ENCODE measurements around the gene FFAR1. TPM values are rescaled to one million over a fixed set of nuclear protein-coding genes. Genes with fewer than 3 reads are reported as not detected.

The FFAR1 gene
- polyA plus RNA-seq, 1 of the 3 experiments (the other 2 are of a cell fraction), result not detected

- 20% methylated on average over 2 of the region's 7 CpGs for WGBS (ENCODE audit: low lambda C conversion rate)
- CTCF ChIA-PET, result interaction anchor here (1.2 kb wide), 1 partner anchor 145 kb away, joined by 9 read pairs; no protein-coding TSS in a partner anchor
- no peak for DNase-seq
Observed at GRCh38 chr19:35350591-35350990, 2.9 kb downstream of the FFAR1 start.

GRCh38 chr19:35351411-35352176 is 3.9 kb downstream of the FFAR1 start:
- H3K4me2 ChIP-seq, result no peak overlapping the region
- CTCF ChIA-PET, result interaction anchor here (1.2 to 7.2 kb wide), 11 partner anchors 10 to 154 kb away, joined by 3 to 111 read pairs (median 11); no protein-coding TSS in a partner anchor
- TF ChIP-seq FOXM1 (IDR thresholded peaks at IDR 0.05; ENCODE audit: low read depth) (no peak), FOXJ3 (CRISPR knock-in tag; IDR thresholded peaks at IDR 0.05) (no peak), NRF1 (IDR thresholded peaks at IDR 0.05; ENCODE audit: low read depth, low read length) (no peak), GATA2 (CRISPR knock-in tag; IDR thresholded peaks at IDR 0.05) (no peak), RXRA (IDR thresholded peaks at IDR 0.05; ENCODE audit: borderline replicate concordance, low read depth) (no peak), MEF2A (IDR thresholded peaks at IDR 0.05; ENCODE audit: borderline replicate concordance, low read depth) (no peak), JUND (IDR thresholded peaks at IDR 0.05) (no peak), MXI1 (IDR thresholded peaks at IDR 0.05; ENCODE audit: low read depth, low read length) (no peak), CHD2 (IDR thresholded peaks at IDR 0.05; ENCODE audit: low read length, partially characterized antibody) (no peak), SMC3 (IDR thresholded peaks at IDR 0.05; ENCODE audit: low read depth, low read length) (no peak), USF2 (IDR thresholded peaks at IDR 0.05; ENCODE audit: borderline replicate concordance, low read depth, low read length) (no peak)
- no peaks in the 10 kb centered on the region for H3K9me3 ChIP-seq
- no peaks in the 10 kb centered on the region for H3K36me3 ChIP-seq (replicated peaks in 1 of 2; ENCODE audit: control insufficient read depth in 1 of 2, insufficient read depth in 2 of 2, low read length in 1 of 2)
- no peaks in the 10 kb centered on the region for H3F3A ChIP-seq (replicated peaks; ENCODE audit: insufficient read depth)
- no peaks in the 10 kb centered on the region for H3K4me1 ChIP-seq (ENCODE audit: control insufficient read depth in 1 of 2, insufficient read depth in 2 of 2, low read depth in 1 of 2, low read length in 1 of 2)
- H4K20me1 ChIP-seq (ENCODE audit: insufficient read depth), result no peaks in the 10 kb centered on the region
- no peak overlapping the region for H3K4me3 ChIP-seq (ENCODE audit: low read depth in 2 of 2, low read length in 1 of 2)
- H3K9ac ChIP-seq, result no peak overlapping the region
- POLR2A ChIA-PET, result no interaction called here
- DNase-seq, result no peak
- 57% methylated on average over 27 of the region's 47 CpGs for WGBS (ENCODE audit: low lambda C conversion rate)
- no peak overlapping the region for H3K27ac ChIP-seq (ENCODE audit: low read depth in 2 of 2, low read length in 1 of 2)
- H3K27me3 ChIP-seq (ENCODE audit: insufficient read depth), result peaks cover 80% of the 10 kb centered on the region
- H3K9me2 ChIP-seq, result no peaks in the 10 kb centered on the region
- no peaks in the 10 kb centered on the region for H3K79me2 ChIP-seq (ENCODE audit: insufficient read depth)
- H2AFZ ChIP-seq (ENCODE audit: low read depth), result no peak overlapping the region

More at GRCh38 chr19:35350591-35350990, 2.9 kb downstream of the FFAR1 start:
- Histone ChIP-seq H3K4me2 (no peak overlapping the region), H3K79me2 (ENCODE audit: insufficient read depth) (no peaks in the 10 kb centered on the region), H3K9me2 (no peaks in the 10 kb centered on the region), H4K20me1 (ENCODE audit: insufficient read depth) (no peaks in the 10 kb centered on the region), H2AFZ (ENCODE audit: low read depth) (no peak overlapping the region), H3F3A (replicated peaks; ENCODE audit: insufficient read depth) (no peaks in the 10 kb centered on the region), H3K4me1 (ENCODE audit: control insufficient read depth in 1 of 2, insufficient read depth in 2 of 2, low read depth in 1 of 2, low read length in 1 of 2) (no peaks in the 10 kb centered on the region), H3K27ac (ENCODE audit: low read depth in 2 of 2, low read length in 1 of 2) (no peak overlapping the region), H3K36me3 (replicated peaks in 1 of 2; ENCODE audit: control insufficient read depth in 1 of 2, insufficient read depth in 2 of 2, low read length in 1 of 2) (no peaks in the 10 kb centered on the region), H3K27me3 (ENCODE audit: insufficient read depth) (peaks cover 80% of the 10 kb centered on the region), H3K9ac (no peak overlapping the region), H3K9me3 (no peaks in the 10 kb centered on the region), H3K4me3 (ENCODE audit: low read depth in 2 of 2, low read length in 1 of 2) (no peak overlapping the region)
- TF ChIP-seq USF2 (IDR thresholded peaks at IDR 0.05; ENCODE audit: borderline replicate concordance, low read depth, low read length) (no peak), RCOR1 (IDR thresholded peaks at IDR 0.05; ENCODE audit: low read length) (no peak), IRF3 (IDR thresholded peaks at IDR 0.05; ENCODE audit: low read depth, low read length) (no peak), GATA2 (CRISPR knock-in tag; IDR thresholded peaks at IDR 0.05) (no peak)
- POLR2A ChIA-PET, result no interaction called here

Measured in SK-N-SH (cell line).